Neural cell (in vitro differentiated cells): ENCODE measurements around the gene HOXB1. TPM values are rescaled to one million over a fixed set of nuclear protein-coding genes. Genes with fewer than 3 reads are reported as not detected.
A peak's percentile ranks its signal among the peaks of the same experiment; 100 is the strongest.

Experiments used
- H2AFZ ChIP-seq: fragments of 200-600, 300-800 bp; sonication (generic), shearing (Covaris generic); 2 replicates; pipeline ENCODE4 v1.6.0; 2014; ENCODE audit warnings: low read depth, mild to moderate bottlenecking, antibody characterized with exemption, low read length, moderate library complexity
- H3F3A ChIP-seq: fragments of 200-600 bp; shearing (Covaris generic); 2 replicates; pipeline ENCODE4 v1.6.1; 2016; ENCODE audit warnings: mild to moderate bottlenecking, moderate library complexity, mixed read lengths, antibody characterized with exemption, low read length; ENCODE audit not compliant: insufficient read depth, poor library complexity, severe bottlenecking
- H3K27ac ChIP-seq: fragments of 200-600, 300-800 bp; sonication (generic), shearing (Covaris generic); 2 replicates; pipeline ENCODE4 v1.5.1; 2014; ENCODE audit warnings: mild to moderate bottlenecking, low read length, moderate library complexity
- H3K27me3 ChIP-seq: fragments of 300-800, 200-600 bp; sonication (generic), shearing (Covaris generic); 2 replicates; pipeline ENCODE4 v1.6.0; 2014; ENCODE audit warnings: mild to moderate bottlenecking, low read depth, low read length, moderate library complexity; ENCODE audit not compliant: insufficient read depth
- H3K36me3 ChIP-seq: fragments of 300-800, 200-600 bp; sonication (generic), shearing (Covaris generic); 2 replicates; pipeline ENCODE4 v1.5.1; 2014; ENCODE audit warnings: mild to moderate bottlenecking, antibody characterized with exemption, low read length, moderate library complexity; ENCODE audit not compliant: insufficient read depth
- H3K4me2 ChIP-seq: fragments of 300-800, 200-600 bp; sonication (generic), shearing (Covaris generic); 2 replicates; pipeline ENCODE4 v1.6.0; 2014; ENCODE audit warnings: mild to moderate bottlenecking, low read length
- H3K4me3 ChIP-seq: fragments of 300-800, 200-600 bp; sonication (generic), shearing (Covaris generic); 2 replicates; pipeline ENCODE4 v1.5.1; 2014; ENCODE audit warnings: mild to moderate bottlenecking, low read length, moderate library complexity
- H3K79me2 ChIP-seq: fragments of 200-600 bp; shearing (Covaris generic); replicated peaks from 2 replicates; pipeline ENCODE4 v1.6.0; 2014; ENCODE audit warnings: mild to moderate bottlenecking, low read length, moderate library complexity; ENCODE audit not compliant: insufficient read depth
- H3K9ac ChIP-seq: fragments of 300-800, 200-600 bp; sonication (generic), shearing (Covaris generic); 2 replicates; pipeline ENCODE4 v1.6.1; 2016; ENCODE audit warnings: mild to moderate bottlenecking, low read length, mixed read lengths
- H3K9me2 ChIP-seq: fragments of 200-600 bp; shearing (Covaris generic); 2 replicates; pipeline ENCODE4 v1.6.1; 2016; ENCODE audit warnings: mild to moderate bottlenecking, low read length, mixed read lengths; ENCODE audit not compliant: insufficient read depth
- H3K9me3 ChIP-seq: fragments of 200-600, 300-800 bp; sonication (generic), shearing (Covaris generic); 2 replicates; pipeline ENCODE4 v1.6.1; 2016; ENCODE audit warnings: mild to moderate bottlenecking, mixed run types, low read length, moderate library complexity, mixed read lengths
- H4K20me1 ChIP-seq: fragments of 200-600 bp; shearing (Covaris generic); 2 replicates; pipeline ENCODE4 v1.6.1; 2016; ENCODE audit warnings: mild to moderate bottlenecking, mixed run types; ENCODE audit not compliant: insufficient read depth
- EP300 ChIP-seq: fragments of 450-650 bp; conservative IDR thresholded peaks from 2 replicates; pipeline ENCODE4 v1.6.1; 2014; ENCODE audit warnings: antibody characterized with exemption, mild to moderate bottlenecking, moderate library complexity; ENCODE audit not compliant: poor library complexity, severe bottlenecking
- EZH2 ChIP-seq: fragments of 200-600, 300-800 bp; shearing (Covaris generic), sonication (generic); IDR thresholded peaks from 2 replicates; pipeline ENCODE4 v1.6.1; 2014; ENCODE audit warnings: antibody characterized with exemption, low read length, borderline replicate concordance, mild to moderate bottlenecking; ENCODE audit not compliant: insufficient read depth, poor library complexity, severe bottlenecking
- MXI1 ChIP-seq: fragments of 450-650 bp; conservative IDR thresholded peaks from 2 replicates; pipeline ENCODE4 v1.6.1; 2014; ENCODE audit warnings: antibody characterized with exemption, mild to moderate bottlenecking; ENCODE audit not compliant: poor library complexity, severe bottlenecking
- POLR2AphosphoS5 ChIP-seq: IDR thresholded peaks from 2 replicates; pipeline ENCODE4 v1.6.1; 2012
- RAD21 ChIP-seq: fragments of 450-650 bp; conservative IDR thresholded peaks from 2 replicates; pipeline ENCODE4 v1.6.1; 2014; ENCODE audit warnings: antibody characterized with exemption, mild to moderate bottlenecking, moderate library complexity
- REST ChIP-seq: IDR thresholded peaks from 2 replicates; pipeline ENCODE4 v1.6.1; 2012; ENCODE audit warnings: borderline replicate concordance
- SMC3 ChIP-seq: fragments of 450-650 bp; conservative IDR thresholded peaks from 2 replicates; pipeline ENCODE4 v1.6.1; 2014; ENCODE audit warnings: antibody characterized with exemption, mild to moderate bottlenecking, moderate library complexity; ENCODE audit not compliant: poor library complexity
- TAF1 ChIP-seq: IDR thresholded peaks from 2 replicates; pipeline ENCODE4 v1.6.1; 2012; ENCODE audit warnings: low read depth
- polyA plus RNA-seq: library from polyadenylated mRNA; depleted of rRNA; stranded (reverse); fragments of >200 nt; gene quantifications from 2 replicates; pipeline ENCODE4 v1.2.3, GENCODE V29; 2014
- TF ChIP-seq, protein P1 (sequence below): fragments of 450-650 bp; IDR thresholded peaks from 2 replicates; pipeline ENCODE4 v1.5.1; 2014; ENCODE audit warnings: antibody characterized with exemption, mild to moderate bottlenecking, moderate library complexity; ENCODE audit not compliant: poor library complexity, severe bottlenecking

The HOXB1 gene
- polyA plus RNA-seq, 1 donor from 2014 or later, result not detected

- H3K9me2 ChIP-seq, result no peaks in the 10 kb centered on the region
- no peaks in the 10 kb centered on the region for H3F3A ChIP-seq
- no peaks in the 10 kb centered on the region for H4K20me1 ChIP-seq
- TF ChIP-seq EZH2 (peak; percentile 24), TAF1 (no peak), REST (no peak), SMC3 (no peak), RAD21 (no peak)
- H3K4me3 ChIP-seq, result no peak overlapping the region
- H3K27me3 ChIP-seq, result peaks cover 100% of the 10 kb centered on the region
- H3K79me2 ChIP-seq, result no peaks in the 10 kb centered on the region
- H2AFZ ChIP-seq, result no peak overlapping the region
- no peak overlapping the region for H3K4me2 ChIP-seq
- H3K27ac ChIP-seq, result no peak overlapping the region
- no peak overlapping the region for H3K9ac ChIP-seq
- H3K9me3 ChIP-seq, result no peaks in the 10 kb centered on the region
- H3K36me3 ChIP-seq, result no peaks in the 10 kb centered on the region
Observed at GRCh38 chr17:48526608-48527546, 3.9 kb downstream of the HOXB1 start.

- Histone ChIP-seq H3K9me3 (no peaks in the 10 kb centered on the region), H3K36me3 (no peaks in the 10 kb centered on the region), H3K9ac (no peak overlapping the region), H2AFZ (no peak overlapping the region), H4K20me1 (no peaks in the 10 kb centered on the region), H3K4me3 (no peak overlapping the region), H3K9me2 (no peaks in the 10 kb centered on the region), H3K79me2 (no peaks in the 10 kb centered on the region), H3F3A (no peaks in the 10 kb centered on the region), H3K4me2 (no peak overlapping the region), H3K27ac (no peak overlapping the region), H3K27me3 (peaks cover 95% of the 10 kb centered on the region)
- TF ChIP-seq EP300 (no peak), REST (no peak), TAF1 (no peak), EZH2 (no peak), POLR2AphosphoS5 (no peak), RAD21 (no peak), MXI1 (no peak), SMC3 (no peak)
- TF ChIP-seq, protein P1, sequence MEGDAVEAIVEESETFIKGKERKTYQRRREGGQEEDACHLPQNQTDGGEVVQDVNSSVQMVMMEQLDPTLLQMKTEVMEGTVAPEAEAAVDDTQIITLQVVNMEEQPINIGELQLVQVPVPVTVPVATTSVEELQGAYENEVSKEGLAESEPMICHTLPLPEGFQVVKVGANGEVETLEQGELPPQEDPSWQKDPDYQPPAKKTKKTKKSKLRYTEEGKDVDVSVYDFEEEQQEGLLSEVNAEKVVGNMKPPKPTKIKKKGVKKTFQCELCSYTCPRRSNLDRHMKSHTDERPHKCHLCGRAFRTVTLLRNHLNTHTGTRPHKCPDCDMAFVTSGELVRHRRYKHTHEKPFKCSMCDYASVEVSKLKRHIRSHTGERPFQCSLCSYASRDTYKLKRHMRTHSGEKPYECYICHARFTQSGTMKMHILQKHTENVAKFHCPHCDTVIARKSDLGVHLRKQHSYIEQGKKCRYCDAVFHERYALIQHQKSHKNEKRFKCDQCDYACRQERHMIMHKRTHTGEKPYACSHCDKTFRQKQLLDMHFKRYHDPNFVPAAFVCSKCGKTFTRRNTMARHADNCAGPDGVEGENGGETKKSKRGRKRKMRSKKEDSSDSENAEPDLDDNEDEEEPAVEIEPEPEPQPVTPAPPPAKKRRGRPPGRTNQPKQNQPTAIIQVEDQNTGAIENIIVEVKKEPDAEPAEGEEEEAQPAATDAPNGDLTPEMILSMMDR, result no peak
Observed at GRCh38 chr17:48523010-48523409, 7.8 kb downstream of the HOXB1 start.
